HG02798 (cell line): ENCODE measurements around the gene PI4K2B.
A peak's percentile ranks its signal among the peaks of the same experiment; 100 is the strongest.
"Not testable (repeated sequence)": the region's sequence is repeated elsewhere in the genome, so short reads cannot be mapped to it uniquely, and the experiment has no call there.

Experiments used
- ATAC-seq: cut with Tn5 transposase; IDR thresholded peaks from one replicate; pipeline ENCODE4 v1.9.1; 2021; ENCODE audit warnings: mild to moderate bottlenecking; ENCODE audit not compliant: unreplicated experiment, poor library complexity

Gene PI4K2B

GRCh38 chr4:25240754-25241210 is 6.9 kb downstream of the PI4K2B start:
- ATAC-seq: peak; percentile 53

GRCh38 chr4:25242195-25242594 is 8.4 kb downstream of the PI4K2B start:
- ATAC-seq: not testable (repeated sequence)

DNA sequence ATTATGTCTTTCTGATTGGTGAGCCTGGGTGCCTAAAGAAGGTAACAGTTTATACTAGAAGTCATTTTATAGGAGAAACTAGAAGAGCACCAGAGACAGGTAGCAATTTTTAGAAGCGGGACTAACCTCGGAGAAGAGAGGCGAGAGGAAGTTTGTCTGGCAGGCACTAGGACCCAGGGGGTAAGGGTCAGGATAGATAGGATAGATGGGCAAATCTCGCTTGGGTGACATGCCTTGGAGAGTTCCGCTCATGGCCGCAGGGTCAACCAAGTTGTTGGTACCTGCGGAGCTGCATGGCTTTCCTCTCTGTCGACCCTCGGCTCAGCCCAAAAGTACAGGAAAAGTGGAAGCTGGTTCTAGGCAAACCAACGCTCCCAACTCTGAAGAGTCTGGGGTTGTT is 11.3 kb downstream of the PI4K2B start:
- ATAC-seq: no peak

- ATAC-seq: no peak
These were observed 13.1 kb downstream of the PI4K2B start for GRCh38 chr4:25246680-25247611.

DNA sequence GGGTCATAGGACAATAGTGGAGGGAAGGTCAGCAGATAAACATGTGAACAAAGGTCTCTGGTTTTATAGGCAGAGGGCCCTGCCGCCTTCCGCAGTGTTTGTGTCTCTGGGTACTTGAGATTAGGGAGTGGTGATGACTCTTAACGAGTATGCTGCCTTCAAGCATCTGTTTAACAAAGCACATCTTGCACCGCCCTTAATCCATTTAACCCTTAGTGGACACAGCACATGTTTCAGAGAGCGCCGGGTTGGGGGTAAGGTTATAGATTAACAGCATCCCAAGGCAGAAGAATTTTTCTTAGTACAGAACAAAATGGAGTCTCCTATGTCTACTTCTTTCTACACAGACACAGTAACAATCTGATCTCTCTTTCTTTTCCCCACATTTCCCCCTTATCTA is 15.0 kb downstream of the PI4K2B start:
- not testable (repeated sequence) for ATAC-seq

DNA sequence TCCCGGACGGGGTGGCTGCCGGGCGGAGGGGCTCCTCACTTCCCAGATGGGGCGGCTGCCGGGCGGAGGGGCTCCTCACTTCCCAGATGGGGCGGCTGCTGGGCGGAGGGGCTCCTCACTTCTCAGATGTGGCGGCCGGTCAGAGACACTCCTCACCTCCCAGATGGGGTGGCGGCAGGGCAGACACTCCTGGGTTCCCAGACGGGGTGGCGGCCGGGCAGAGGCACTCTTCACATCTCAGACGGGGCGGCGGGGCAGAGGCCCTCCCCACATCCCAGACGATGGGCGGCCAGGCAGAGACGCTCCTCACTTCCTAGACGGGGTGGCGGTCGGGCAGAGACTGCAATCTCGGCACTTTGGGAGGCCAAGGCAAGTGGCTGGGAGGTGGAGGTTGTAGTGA is 15.7 kb downstream of the PI4K2B start:
- ATAC-seq: not testable (repeated sequence)

DNA sequence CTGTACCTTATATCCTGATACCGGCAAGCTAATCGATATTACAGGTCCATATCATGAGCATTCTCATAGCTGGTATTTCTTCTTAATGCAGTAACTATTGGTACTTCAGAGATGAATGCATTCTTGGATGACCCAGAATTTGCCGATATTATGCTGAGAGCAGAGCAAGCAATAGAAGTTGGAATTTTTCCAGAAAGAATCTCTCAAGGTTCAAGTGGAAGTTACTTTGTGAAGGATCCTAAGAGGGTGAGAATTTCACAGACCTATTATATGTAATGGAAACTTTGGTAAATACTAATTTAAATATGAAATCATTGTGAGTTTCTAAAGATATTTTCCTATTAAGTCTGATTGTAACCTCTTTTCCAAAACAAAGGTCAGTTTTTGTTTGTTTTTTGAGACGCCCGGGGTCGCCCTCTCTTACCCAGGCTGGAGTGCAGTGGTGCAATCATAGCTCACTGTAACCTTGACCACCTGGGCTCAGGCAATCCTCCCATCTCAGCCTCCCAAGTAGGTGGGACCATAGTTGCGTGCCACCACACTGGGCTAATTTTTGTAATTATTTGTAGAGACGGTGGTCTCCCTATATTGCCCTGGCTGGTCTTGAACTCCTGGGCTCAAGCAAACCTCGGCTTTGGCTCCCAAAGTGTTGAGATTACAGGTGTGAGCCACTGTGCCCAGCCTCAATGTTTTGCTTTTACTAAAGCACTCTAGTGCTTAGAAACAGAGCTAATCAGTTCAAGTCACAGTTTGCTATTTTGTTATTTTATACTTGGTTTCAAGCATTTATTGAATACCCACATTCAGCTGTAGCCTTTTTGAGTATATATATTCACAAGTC is 18.6 kb downstream of the PI4K2B start:
- ATAC-seq: no peak

GRCh38 chr4:25253071-25253445 is 19.2 kb downstream of the PI4K2B start:
- ATAC-seq: no peak

DNA sequence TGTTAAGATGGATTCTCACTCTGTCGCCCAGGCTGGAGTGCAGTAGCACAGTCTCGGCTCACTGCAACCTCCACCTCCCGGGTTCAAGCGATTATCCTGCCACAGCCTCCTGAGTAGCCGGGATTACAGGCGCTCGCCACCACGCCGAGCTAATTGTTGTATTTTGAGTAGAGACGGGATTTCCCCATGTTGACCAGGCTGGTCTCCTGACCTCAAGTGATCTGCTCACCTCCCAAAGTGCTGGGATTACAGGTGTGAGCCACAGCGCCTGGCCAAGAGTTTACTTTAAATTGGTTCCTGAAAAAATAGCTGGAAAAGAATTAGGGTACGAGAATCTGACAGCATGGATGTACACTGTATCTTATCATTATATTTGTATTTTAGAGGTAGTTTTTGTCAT is 20.0 kb downstream of the PI4K2B start:
- not testable (repeated sequence) for ATAC-seq

DNA sequence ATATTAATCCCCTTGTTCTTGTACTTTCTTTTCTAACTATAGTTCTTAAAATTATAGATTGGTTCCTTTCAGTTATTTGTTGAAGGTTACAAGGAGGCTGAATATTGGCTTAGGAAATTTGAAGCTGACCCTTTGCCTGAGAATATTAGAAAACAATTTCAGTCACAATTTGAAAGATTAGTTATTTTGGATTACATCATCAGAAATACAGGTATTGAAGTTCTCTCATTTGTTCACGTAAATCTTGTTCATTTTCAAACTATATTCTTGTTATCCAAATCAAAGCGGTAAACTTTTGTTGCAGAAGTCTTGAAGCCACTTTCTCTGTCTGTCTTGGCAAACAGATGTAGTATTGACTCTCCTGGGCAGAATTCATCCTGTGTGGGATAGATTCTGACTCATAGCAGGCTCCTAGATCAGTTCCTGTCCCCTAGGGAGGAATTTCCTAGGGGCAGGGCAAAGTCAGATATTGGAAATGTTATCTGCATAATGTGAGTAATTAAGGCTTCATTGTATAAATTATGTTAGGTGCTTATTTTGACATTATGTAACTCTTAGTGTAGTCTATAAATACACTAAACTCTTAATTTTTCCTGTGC is 25.2 kb downstream of the PI4K2B start:
- ATAC-seq: no peak

- no peak for ATAC-seq
These were observed 38.0 kb downstream of the PI4K2B start for GRCh38 chr4:25271866-25272265.

DNA sequence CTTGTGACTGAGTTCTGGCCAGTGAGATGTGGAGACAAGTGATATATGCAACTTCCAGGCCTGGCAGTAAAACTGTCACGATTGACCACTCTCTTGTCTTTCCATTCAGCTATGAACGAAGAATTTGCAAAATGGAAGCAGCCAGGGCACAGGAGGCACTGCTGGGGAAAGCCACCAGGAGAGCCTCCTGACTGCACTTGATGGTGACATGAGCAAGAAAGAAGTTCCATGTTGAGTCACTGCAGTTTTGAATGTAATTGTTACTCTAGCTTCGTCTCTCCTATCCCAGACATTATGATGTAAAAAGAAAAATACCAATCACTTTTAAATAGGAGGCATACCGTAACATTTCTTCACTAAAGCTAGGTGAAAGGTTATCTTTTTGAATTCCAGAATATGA is 46.4 kb downstream of the PI4K2B start:
- ATAC-seq: no peak

DNA sequence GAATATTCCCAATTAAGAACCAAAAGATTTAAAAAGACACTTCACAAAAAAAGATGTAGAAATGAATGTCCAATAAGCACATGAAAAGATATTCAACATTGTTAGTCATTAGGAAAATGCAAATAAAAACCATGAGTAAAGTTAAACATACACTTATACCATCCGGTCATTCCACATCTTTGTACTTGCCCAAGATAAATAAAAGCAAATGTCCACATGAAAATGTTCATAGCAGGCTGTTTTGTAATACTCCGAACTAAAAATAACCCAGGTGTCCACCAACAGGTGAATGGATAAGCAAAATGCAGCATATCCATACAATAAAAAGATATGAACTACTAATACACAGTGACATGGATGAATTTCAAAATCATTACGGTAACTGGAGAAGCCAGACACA is 50.1 kb downstream of the PI4K2B start:
- no peak for ATAC-seq

- no peak for ATAC-seq
These were observed 50.6 kb downstream of the PI4K2B start for GRCh38 chr4:25284466-25284865.

- no peak for ATAC-seq
These were observed 56.7 kb downstream of the PI4K2B start for GRCh38 chr4:25290490-25291067.

DNA sequence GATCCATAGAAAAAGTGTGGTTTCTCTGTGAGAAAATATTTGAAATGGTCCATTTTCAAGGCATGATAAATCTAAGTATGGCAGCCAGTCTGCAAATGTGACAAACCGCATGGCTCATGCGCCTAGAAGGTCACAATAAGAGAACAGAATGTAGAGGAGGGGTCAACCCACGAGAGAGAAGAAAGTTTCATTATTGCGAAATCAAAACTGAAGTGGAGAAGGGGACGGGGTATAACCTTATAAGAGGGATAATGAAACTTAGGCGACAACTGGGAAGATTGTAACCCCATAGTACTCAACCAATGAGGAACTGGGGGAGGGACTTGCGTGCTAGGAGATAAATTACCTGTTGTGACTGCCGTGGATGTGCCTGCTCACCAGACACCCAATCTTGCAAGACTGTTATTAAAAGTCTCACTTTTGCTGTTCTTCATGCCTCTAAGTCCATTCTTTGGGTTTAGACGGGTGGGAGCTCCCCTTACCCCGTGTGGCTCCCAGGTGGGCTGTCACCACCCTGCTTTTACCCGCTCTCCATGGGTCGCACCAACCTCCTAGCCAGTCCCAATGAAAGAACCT is 57.4 kb downstream of the PI4K2B start:
- ATAC-seq: no peak

- no peak for ATAC-seq
These were observed 63.9 kb downstream of the PI4K2B start for GRCh38 chr4:25297528-25298242.

DNA sequence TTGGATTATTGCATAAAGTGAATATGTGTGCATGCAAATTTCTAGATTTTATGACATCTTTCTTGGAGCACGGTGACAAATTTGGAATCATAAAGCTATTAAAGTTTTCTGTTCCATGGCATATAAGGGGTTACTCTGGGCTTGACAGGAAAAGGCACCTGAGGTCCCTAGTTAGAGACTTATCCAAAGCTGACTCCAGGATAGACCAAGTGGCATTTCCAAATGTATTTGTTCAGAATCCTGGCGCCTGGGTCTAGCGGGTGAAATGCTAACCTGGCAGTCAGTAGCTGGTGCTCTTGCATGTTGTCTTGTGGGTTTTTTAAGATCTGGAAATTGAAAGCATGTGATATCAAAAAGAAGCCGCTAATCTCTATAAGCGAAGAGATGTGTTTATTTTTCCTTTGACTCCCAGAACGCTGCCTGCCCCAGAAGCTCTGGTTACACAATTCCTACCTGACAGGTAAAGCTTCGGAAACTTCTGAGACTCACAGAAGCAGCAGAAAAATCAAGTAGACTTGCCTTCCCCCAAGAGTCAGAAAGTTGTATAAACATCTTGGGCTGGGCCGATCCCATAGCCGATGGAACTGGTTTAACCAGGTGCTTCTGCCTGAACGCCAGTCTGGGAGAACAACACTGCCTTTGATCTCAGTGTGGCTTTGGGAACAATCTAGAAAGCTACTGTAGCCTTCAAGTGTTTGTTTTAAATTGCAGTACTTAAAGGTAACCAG is 65.8 kb downstream of the PI4K2B start:
- ATAC-seq: no peak

DNA sequence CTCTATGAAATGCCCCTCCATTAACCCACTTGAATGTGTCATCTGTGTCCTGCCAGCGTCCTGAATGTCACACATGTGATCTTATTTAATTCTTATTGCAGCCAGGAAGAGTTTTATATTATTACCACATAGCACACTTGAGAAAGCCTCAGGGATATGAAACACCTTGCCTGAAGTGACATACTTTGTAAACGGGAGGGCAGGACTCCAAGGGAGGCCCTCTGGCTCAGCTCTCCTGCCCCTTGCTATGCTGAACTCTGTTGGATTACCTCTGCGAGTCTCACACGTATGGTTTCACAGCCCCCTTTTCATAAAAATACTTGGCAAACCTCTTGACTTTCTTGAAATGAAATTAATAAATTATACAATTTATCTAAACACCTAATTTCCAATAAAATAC is 67.6 kb downstream of the PI4K2B start:
- no peak for ATAC-seq
